CD4-positive, alpha-beta T cell treated with Interferon gamma for 1 hour (primary cell): ENCODE results near the gene MACROD1.
A peak's percentile ranks its signal among the peaks of the same experiment; 100 is the strongest.

Experiments used
- DNase-seq: peaks from one replicate; pipeline ENCODE4 v3.0.0-alpha.2; 2020

MACROD1 gene

DNA sequence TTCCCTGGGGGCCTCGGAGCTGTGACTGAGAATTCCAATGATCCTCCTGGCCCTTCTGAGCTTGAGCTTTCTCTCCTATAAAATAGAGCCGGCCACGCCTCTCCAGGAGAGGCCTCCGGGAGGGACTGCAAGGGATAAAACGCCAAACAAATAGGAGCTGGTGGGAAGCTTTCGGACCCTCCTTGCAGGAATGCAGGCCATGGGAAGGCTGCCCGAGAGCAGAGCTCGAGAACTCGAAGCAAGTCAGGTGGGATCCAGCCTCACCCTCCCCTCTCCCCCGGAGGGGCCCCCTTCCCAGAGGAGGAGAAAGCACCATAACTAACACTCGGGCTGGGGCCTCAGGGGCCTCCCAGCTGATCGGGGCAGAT, 95.6 kb downstream of the MACROD1 start:
- no peak for DNase-seq

DNA sequence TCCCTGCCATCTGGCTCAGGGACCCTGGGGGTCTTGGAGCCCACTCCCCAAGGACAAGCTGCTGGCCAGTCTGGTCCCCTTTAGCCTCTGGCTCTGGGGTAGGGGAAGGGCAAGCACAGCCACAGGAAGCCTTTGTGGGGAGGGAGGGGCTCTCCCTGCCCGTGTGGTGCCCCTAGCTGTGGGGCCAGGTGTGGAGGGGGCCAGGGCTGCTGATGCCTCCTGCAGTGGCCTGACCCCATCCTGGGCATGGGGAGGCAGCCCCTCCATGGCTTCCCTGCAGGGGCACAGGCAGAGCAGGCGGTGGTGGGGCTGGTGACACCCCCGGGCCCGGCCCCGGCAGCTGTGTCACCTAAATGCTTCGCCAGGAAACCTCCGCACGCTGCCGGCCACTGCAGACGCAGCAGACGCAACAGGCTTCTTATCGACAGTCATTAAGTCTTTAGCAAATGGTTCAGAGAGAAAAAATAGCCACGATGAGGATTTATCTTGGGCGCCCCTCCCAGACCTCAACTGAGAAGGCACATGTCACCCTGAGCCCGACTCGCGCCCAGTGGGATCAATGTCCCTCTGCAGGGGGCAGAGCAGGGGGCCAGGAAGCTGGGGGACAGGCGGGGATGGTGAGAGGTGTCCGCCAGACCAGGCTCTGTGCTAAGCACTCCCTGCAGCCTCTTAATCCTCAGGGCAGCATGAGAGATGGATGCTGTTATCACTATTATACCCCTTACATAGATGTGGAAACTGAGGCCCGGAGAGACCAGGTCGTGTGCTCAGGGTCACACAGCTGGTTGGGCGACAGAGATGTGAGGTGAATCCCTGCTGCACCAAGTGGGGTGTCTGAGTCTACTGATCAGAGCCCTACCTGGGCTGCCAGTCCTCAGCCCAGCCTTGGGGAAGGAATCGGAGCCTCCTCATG, 96.3 kb downstream of the MACROD1 start:
- DNase-seq, result no peak

DNA sequence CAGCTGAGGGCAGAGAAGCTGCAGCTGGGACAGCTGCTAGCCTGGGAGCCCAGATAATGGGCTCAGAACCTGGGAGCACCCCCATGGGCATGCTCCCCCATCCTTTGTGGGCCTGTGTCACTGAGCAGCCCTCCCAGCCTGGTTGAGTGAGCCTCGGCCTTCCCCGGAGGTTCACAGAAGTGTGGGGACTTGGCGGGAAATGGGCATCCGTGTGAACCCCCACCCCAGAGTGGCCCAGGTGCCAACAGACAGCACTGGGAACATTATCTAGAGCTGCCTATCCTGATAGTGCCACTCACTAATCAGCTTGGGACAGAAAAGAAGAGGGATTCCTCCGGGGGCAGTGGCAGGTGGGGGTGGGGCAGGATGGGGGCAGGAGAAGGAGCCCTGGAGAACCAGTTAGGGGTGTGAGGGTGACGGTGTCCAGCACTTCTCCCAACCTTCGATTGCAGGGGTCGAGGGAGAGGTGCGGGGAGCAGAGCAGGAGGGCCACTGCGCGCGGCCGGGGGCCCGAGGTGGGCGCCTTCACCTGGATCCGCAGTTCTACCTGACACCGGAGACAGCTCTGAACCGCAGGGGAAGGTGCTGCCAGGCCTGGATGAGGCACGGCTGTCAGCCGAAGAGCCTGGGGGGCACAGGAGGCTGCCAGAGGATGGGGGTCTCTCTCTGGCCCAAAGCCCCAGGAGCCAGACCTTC, 97.1 kb downstream of the MACROD1 start:
- no peak for DNase-seq

DNA sequence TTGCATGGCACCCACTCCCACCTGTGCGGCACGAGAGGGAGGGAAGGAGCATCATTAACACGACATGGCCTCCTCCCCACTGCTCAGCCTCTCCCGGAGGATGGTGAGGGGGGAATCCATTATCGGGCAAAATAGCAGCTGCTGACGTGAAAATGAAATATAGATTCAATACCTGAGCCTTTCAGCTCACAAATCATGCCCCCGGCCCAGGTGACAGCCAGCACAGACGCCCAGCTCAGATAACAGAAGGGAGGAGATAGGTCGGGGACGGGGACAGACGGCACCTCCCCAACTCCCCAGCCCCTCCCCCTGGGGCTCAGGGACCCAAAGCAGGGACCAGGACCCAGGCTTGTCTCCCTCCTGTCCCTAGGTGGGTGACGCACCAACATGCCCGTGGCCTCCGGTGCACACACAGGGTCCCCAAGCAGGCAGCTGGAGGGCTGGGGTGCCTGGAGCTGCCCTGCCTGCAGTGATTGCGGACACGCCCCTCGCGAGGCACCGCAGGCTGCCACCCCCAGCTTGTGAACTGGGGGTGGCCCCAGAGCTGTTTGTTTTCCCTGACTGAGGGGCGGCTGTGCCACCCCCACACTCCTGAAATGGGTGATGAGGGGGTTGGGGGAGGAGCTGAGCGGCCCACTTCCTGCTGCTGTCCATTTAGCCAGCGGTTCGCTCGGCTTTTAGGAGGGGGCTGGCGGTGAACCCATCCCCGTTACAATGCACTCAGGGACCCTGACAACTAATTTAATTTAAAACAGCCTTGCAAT, 98.5 kb downstream of the MACROD1 start:
- no peak for DNase-seq

DNA sequence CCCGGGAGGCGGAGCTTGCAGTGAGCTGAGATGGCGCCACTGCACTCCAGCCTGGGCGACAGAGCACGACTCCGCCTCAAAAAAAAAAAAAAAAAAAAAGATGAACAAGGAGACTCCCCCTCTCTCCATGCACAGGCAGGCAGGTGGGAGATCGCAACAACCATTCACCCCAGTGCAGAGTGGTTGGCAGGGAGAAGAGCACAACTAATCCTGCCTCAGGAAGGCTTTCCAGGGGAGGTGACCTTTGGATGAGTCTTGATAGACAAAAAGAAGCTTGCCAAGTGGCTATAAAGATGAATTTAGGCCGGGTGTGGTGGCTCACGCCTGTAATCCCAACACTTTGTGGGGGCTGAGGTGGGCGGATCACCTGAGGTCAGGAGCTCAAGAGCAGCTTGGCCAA, 100.2 kb downstream of the MACROD1 start:
- DNase-seq, result no peak

DNA sequence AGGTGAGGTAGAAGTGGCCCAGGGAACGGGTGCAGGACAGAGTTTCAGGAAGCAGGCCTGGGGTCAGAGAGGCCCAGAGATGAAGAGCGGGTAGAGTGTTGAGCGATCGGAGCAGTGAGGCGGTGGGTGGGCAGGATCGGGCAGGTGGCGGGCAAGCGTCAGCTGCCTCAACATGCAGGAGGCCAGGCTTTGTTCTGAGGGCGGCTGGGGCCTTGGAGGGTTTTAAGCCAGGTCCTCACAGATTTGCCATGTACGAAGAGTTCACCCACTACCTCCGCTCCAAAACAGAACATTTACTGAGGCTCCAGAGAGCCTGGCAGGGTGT, 100.8 kb downstream of the MACROD1 start:
- DNase-seq, result no peak

GRCh38 chr11:64064374-64065140, 101.4 kb downstream of the MACROD1 start:
- DNase-seq, result no peak

DNA sequence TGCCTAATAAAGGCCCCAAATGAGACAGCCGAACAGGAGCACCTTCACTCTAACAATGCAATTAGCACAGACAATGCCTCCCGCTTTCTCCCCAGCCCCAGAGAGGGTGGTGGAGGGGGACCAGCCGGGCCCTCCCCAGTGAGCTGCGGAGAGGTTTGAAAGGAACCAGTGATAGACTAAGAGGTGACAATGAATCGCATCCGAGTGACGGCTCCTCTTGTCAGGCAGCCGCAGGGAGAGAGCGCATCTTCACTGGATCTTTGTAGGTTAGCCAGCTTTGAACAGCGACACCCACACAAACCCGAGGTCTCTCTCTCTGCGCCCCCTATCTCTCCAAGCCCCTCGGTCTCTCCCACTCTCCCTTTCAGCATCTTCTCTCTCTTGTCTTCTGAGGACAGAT, 102.1 kb downstream of the MACROD1 start:
- no peak for DNase-seq

DNA sequence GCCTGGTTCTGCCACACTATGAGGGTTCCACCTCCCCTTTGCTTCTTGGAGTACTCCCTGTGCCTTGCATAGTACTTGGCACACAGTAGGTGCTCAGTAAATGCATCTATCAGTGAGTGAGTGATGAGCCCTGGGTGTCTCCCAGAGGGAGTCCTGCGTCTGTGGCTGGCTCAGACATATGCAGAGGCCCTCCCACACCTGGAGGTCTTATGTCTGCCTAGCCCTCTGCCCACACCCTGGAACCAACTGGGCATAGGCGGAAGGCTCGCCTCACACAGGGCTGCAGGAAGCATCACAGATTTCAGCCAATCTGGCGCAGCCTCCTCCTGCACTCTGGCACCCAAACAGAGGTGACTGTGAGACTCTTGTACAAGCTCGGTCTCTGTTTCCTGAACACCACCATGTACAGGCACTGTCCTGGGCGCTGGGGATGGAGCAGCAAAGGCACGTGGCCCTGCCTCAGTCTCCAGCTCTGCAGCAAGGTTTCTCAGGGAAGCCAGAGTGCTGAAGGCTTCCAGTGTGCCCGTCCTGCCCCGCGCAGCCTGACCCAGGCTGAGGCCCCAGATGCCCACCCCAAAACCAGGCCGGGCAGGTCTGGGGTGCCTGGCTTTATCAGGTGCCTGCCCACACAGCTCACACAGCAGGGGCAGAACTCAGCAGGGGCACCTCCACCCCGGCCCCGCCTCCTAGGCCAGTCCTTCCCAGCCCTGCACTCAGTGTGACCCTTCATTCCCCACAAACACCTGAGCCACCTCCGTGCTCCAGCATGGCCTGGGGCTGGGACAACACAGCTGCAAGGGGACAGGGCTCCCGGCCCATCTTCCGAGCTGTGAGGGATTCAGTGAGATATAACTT, 103.5 kb downstream of the MACROD1 start:
- no peak for DNase-seq

GRCh38 chr11:64060861-64061444, 105.0 kb downstream of the MACROD1 start:
- peak; percentile 38 for DNase-seq

DNA sequence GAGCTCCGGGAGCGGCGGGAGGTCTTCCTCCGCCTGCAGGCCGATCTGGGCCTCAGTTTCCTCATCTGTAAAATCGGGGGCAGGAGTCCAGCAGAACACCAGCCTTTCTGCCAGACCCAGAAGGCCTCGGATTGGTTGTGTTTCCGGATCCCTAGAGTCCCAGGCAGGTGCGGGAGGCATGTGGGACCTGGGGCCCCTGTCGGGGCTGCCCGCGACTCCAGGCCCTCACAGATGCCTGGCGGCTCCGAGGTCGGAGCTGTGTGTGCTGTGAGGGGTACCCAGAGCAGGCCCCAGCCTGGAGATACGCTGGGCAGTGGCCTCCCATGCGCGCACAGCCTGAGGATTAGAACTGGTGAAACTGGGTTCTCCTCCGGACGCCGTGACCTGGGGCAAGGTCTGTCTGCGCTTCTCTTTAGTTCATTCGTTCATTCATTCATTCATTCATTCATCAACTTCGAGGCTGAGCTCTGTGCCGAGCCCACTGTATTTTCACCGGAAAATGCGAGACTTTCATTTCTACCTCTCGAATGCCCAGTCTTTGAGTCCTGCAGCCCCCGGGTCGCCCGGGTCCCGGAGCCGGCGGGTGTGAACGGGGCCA, 105.6 kb downstream of the MACROD1 start:
- DNase-seq, result no peak

GRCh38 chr11:64059339-64060140, 106.4 kb downstream of the MACROD1 start:
- DNase-seq, result no peak

DNA sequence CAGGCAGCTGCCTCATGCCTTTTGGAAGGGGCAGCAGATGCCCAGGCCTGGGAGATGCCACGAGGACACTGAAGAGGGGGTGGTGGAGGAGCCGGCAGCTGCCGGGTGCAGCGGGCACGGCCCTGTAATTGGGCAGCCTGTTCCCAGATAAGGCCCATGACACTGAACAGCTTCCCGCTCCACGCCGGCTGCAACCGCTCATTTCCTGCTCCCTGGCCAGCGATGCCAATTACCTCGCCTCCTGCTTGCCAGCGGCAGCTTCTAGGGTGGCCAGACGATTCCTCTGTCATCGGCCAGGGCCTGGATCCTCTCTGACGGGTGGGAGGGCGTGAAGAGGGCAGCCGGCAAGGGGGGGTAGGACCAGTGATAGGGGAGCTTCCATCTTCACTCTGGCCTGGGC, 107.4 kb downstream of the MACROD1 start:
- DNase-seq, result no peak

- no peak for DNase-seq
Measured at GRCh38 chr11:64057890-64058289, 108.0 kb downstream of the MACROD1 start.

DNA sequence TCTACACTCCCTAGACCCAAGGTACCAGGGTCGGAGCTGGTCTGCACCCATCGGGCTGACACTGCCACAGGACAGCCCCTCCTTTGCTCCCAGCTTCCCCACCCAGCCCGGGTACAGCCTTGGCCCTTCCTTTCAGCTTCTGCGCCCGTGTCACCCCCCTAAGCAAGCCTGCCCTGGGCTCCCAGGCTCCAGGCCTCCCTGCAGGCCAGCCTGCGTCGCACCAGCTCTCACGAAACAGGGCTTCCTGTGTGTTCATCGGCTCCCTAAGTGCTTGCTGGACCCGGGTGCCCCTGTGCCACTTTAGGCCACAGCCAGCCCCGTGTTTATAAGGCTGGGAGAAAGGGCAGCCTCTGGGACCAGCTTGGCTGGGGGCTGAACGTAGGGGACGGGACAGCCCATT, 109.1 kb downstream of the MACROD1 start:
- DNase-seq, result no peak

GRCh38 chr11:64056213-64056785, 109.6 kb downstream of the MACROD1 start:
- no peak for DNase-seq

DNA sequence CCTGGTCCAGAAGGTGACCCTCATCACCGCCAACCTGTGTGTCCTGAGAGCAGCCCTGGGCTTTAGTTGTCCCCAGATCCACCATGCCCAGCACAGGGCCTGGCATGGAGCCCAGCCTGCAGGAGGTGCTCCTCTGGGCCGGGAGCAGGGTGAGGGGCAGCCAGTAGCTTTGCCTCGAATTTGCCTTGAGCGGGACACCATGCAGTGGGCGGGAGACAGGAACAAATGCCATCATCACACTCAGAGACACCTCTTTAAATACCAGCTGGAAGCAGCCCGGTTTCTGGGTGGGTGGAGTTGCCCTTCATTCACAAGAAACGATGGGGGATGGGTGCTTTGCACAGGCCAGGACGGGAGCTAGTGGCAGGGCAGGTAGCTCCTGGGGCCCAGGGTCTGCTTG, 110.8 kb downstream of the MACROD1 start:
- no peak for DNase-seq

DNA sequence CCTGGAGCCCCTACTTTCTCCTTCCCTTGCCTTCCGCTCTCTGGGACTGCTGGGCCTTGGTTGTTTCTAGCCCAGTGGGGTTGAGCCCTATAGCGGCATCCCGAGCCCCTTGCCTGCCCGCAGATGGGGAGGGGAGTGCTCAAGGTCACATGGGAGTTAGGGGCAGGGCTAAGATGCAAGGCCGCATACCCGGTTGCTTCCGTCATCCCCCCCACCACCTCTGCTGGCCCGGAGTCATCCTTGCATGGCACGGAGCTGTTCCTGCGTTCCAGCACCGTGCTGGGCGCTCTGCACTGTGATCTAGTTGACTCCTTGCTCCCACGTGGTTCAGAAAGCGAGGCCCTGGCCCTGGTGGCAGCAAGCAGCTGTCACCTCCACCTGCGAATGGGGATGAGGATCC, 112.2 kb downstream of the MACROD1 start:
- DNase-seq, result no peak

DNA sequence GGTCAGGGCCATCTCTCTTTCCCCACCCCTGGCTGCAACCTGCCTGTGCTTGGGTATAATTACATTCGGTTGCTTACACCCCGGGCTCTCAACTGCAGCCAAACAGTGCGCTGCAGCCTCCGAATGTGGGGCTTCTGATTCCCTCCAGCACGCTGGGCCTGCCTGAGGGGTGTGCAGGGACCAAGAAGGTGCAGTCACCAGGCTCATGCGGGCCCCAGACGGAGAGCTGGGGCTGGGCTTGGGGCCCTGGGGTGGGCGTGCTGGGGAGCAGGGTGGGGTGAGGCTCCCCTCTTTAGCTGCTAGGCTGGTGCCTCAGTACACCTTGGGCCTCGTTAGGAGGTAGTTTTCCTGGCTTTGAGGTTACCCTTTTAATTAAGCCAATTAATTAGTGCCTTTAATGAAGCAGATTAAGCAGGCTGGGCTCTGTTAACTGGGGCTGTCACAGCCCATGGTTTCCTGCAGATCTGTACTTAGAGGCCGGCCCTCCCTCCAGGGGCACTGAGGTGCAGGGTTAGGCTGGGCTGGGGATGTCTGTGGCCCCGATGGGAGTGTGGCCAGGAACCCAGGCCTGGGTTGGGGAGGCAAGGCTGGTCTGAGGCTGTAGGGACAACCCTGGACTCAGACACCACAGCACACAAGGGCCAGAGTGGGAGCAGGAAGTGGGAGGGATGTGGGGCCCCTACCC, 112.8 kb downstream of the MACROD1 start:
- DNase-seq, result no peak
